ENCODE data around the gene DNAH14.
"Not testable (repeated sequence)": the region's sequence is repeated elsewhere in the genome, so short reads cannot be mapped to it uniquely, and the experiment has no call there.

DNAH14 gene

DNA sequence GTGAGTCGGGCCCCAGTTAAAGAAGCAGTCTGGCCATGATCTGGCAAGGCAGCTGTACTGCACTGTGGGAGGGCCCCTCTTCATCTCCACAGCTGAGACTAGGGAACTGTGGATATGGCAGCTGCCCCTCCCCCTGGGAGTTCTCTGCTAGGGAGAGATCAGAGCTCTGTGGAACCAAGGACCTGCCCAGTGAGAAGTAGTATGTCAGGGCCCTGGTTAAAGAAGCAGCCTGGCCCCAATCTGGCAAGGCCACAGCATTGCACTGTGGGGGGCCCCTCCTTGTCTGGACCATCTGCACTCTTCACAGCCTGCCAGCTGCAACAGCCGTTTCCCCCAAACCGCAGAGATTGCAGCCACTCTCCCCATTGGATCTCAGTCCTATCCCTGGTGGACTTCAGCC, 208.5 kb downstream of the DNAH14 start:
- no peak for DNase-seq (ENCODE audit: extremely low read depth in 1 of 2, low read depth in 1 of 2)

DNA sequence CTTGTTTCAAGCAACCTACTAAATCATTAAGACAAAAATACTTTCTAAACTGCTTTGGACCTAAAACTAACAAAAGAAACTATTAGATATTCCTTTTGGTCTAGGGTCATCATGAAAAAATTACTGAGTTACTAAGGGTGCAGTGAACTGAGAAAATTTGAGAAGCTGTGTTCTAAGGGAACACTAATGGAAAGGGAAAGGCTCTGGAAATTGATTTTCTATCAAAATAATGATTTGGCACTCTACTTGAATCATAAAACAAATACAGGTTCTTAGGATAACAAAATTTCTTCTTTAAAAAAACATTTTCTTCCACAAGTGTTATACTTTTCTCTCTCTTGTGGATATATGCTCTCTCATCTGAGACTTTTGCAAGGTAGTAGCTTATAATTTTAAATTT, 213.5 kb downstream of the DNAH14 start:
- no peak for DNase-seq (ENCODE audit: extremely low read depth in 1 of 2, low read depth in 1 of 2)

DNA sequence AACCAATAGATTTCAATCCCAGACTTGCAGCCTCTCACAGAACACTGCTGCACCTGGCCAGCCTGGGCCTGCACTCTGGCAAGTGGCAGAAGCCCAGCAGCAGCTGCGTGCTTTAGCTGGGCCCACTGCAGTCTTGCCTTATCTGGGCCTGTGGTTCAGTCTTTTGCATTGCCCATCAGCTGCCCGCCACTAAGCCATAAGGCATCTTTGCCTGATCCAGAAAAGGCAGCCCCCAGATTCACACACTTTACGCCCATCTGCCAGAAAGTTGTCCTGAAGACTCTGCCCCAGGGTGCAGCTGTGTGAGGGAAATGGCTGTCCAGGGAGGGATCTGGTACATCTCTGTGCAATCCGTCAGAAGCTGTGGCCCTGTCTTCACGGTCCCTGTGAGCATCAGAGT, 217.0 kb downstream of the DNAH14 start:
- DNase-seq (ENCODE audit: extremely low read depth in 1 of 2, low read depth in 1 of 2): no peak

DNA sequence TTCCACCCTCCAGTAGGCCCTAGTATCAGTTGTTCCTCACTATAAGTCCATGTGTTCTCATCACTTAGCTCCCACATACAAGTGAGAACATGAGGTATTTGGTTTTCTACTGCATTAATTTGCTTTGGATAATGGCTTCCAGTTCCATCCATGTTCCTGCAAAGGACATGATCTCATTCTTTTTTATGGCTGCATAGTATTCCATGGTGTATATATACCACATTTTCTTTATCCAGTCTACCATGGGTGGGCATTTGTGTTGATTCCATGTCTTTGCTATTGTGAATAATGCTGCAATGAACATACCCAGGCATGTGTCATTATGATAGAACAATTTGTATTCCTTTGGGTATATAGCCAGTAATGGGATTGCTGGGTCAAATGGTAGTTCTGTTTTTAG, 218.3 kb downstream of the DNAH14 start:
- DNase-seq (ENCODE audit: extremely low read depth in 1 of 2, low read depth in 1 of 2): not testable (repeated sequence)

DNA sequence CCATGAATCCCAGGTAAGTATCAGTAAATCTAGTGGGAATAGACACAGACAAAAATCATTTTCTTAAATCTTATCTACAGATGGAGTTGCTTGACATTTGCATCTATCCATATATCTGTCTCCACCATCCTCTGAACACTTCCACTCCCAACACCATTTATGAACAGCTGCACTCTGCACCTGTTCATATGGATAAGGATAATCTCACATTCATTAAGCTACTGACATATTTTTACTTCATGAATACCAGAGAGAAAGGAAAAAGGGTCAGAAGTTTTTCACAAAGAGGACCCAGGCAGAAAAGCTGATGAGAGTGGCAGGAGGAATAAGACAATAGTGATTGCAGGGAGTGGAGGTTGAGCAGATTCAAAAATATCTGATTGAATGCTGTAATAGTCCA, 222.6 kb downstream of the DNAH14 start:
- DNase-seq (ENCODE audit: extremely low read depth in 1 of 2, low read depth in 1 of 2): no peak

DNA sequence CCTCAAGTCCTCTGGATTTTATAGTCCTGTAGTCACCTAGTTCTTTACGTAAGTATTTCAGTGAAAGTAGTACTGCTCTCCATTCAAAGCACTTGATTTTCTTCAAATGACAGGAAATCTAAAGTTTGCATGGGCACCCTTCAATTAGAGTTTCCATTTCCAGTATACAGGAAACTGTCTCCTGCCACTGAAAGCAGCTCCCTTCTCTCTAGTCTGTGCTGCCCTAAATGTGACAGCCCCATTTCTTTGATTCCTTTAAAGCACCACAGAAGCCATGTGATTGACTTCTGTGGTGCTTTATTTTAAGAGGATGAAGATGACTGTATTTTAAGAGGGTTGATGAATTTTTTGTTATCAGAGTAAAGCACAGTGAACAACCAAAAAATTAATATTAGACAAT, 226.1 kb downstream of the DNAH14 start:
- DNase-seq (ENCODE audit: extremely low read depth in 1 of 2, low read depth in 1 of 2): no peak

DNA sequence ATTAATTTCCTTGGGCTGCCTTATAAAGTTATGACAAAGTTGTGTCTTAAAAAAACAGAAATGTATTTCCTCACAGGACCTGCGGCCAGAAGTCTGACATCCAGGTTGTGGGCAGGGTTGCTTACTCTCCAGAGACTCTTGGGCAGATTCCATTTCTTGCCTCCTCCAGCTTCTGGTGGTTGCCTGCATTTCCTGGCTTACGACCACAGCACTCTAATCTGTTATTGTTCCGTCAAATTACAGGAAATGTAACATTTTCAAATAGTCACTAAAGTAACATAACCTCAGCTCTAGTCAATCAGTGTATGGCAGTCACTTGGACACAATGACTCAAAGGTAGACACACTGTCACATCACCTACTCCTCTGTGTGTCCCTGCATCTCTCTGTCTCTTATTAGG, 226.8 kb downstream of the DNAH14 start:
- no peak for DNase-seq (ENCODE audit: extremely low read depth in 1 of 2, low read depth in 1 of 2)

DNA sequence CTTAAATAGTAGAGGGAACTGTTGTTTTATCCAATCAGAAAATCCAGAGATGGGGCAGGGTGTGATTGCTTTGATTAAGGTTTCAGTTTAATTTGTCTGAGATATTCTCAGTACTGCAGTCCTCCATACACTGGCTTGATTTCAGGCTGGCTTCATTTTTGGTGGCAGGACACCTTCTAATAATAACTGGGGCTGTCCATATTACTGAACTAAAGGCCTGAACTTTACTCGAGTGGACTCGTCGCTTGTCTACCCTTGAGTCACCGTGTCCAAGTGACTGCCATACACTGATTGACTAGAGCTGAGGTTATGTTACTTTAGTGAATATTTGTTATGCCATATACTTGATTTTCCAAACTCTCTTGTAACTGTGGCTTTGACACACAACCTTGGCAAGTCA, 228.8 kb downstream of the DNAH14 start:
- DNase-seq (ENCODE audit: extremely low read depth in 1 of 2, low read depth in 1 of 2): no peak

DNA sequence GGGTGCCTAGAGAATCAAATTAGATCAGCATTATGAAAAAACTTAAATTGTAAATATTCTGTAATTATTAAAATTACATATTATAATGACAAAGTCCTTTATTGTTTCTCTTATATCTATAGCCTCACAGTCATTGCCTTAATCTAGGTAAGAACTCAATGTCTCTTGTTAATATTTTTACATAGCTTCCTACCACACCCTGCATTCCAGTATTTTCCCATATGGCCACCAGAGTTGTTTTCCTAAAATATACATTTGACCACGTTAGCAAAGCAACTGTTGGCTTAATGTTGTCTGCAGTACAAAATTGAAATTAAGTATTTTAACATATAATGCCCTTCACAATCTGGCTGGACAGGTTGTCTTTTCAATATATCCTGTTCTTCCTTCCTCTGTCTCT, 230.3 kb downstream of the DNAH14 start:
- DNase-seq (ENCODE audit: extremely low read depth in 1 of 2, low read depth in 1 of 2): no peak

DNA sequence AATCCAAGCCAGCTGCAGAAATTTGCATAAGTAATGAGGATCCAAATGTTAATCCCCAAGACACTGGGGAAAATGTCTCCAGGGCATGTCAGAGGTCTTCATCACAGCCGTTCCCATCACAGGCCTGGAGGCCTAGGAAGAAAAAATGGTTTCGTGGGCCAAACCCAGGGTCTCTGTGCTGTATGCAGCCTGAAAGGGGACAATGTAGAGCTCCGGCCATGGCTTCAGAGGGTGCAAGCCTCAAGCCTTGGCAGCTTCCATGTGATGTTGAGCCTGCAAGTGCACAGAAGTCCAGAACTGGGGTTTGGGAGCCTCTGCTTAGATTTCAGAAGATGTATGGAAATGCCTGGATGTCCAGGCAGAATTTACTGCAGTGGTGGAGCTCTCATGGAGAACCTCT, 247.9 kb downstream of the DNAH14 start:
- not testable (repeated sequence) for DNase-seq (ENCODE audit: extremely low read depth in 1 of 2, low read depth in 1 of 2)

DNA sequence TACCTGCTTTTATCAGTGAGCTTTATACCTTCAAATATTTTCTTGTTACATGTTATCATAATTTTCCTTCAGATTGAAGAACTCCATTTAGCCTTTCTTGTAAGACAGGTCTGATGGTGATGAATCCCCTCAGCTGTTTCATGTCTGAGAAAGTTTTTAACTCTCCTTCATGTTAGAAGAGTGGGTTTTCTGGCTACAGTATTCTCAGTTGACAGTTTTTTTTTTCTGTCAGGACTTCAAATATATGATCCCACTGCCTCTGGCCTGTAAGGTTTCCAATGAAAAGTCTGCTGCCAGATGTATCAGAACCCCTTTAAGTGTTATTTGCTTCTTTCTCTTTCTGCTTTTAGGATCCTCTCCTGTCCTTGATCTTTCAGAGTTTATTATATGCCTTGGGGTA, 250.2 kb downstream of the DNAH14 start:
- DNase-seq (ENCODE audit: extremely low read depth in 1 of 2, low read depth in 1 of 2): no peak

DNA sequence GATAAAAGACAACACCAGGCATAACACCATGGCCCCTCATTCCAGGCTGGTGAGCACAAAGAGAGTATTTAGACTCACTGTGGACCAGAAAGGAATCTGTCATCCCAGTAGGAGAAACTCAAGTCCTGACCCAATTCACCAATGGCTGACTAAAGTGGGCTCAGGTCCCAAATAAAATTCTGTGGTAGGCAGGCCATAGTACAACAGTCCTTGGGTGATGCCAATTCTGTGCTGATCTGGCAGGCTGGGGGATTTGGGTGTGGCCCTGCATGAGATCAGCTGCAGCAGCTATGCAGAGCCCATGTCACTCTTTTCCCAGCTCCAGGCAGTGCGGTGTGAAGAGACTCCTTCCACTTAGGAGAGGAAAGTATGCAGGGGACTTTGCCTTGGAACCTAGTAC, 253.2 kb downstream of the DNAH14 start:
- no peak for DNase-seq (ENCODE audit: extremely low read depth in 1 of 2, low read depth in 1 of 2)

DNA sequence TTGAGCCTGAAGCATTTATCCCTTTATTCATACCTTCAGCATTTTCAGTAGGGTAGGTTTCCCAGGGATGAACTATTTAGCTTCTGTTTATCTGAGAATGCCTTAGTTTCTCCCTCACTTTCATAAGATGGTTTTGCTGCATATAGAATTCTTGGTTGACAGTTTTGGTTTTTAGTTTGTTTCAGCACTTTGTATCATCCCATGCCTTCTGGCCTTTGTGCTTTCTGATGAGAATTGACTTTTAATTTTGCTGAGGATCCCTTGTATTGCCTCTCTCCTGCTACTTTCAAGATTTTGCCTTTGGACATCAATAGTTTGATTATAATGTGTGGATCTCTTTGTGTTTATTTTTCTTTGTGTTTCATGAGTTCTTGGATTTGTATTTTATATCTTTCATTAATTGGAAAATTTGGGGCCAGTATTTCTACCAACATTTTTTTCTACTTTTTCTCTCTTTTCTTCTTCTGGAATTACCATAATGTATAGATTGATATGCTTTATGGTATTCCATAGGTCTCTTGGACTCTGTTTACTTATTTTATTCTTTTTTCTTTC, 261.8 kb downstream of the DNAH14 start:
- DNase-seq (ENCODE audit: extremely low read depth in 1 of 2, low read depth in 1 of 2): no peak

DNA sequence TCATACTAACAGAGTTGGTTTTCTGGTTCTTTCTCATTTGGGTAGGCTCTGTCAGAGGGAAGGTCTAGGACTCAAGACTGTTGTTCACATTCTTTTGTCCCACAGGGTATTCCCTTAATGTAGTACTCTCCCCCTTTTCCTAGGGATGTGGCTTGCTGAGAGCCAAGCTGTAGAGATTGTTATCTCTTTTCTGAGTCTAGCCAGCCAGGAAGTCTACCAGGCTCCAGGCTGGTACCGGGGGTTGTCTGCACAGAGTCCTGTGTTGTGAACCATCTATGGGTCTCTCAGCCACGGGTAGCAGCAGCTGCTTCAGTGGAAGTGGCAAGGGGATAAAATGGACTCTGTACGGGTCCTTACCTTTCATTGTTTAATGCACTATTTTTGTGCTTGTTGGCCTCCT, 272.0 kb downstream of the DNAH14 start:
- DNase-seq (ENCODE audit: extremely low read depth in 1 of 2, low read depth in 1 of 2): no peak

DNA sequence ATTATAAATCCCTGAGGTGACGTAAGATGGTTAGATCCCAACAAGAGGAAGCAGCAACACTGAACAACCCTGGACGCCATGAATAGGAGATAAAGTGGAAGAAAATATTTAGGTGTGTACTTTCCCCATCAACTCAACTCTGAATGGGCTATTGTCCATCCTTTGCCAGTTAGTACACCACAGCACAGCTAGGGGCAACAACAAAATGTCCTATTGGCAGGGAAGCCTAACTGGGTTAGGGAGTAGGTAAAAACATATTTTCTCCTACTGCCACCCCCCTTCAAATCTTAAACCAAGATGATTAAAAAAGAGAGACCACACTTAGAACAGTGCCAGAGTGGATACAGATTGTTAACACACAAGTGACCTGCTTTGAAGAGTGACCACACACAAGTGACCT, 278.3 kb downstream of the DNAH14 start:
- DNase-seq (ENCODE audit: extremely low read depth in 1 of 2, low read depth in 1 of 2): no peak

DNA sequence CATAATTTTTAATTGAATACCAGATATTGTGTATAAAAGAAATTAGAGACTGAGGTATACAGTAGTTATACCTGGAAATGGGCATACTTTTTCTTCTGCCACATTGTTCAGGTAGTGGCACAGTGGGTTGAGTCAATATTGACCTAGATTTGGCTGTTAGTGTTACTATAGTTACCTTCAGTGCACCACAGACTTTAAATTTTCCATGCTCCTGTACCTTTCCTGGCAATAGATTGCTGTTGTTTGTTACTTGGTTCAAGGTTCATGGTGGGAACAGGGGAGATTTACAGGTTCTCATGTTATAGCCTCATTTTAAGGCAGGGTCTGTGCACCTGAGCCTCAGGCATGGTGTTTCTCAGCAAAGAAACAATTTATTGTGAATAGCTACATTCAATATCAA, 279.7 kb downstream of the DNAH14 start:
- no peak for DNase-seq (ENCODE audit: extremely low read depth in 1 of 2, low read depth in 1 of 2)

DNA sequence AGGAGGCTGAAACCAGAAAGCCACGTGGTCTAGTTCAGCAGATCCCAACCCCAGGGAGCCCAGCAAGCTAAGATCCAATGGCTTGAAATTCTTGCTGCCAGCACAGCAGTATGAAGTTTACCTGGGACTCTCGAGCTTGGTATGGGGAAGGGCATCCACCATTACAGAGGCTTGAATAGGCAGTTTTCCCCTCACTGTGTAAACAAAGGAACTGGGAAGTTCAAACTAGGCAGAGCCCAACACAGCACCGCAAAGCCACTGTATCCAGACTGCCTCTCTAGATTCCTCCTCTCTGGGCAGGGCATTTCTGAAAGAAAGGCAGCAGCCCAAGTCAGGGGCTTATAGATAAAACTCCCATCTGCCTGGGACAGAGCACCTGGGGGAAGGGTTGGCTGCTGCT, 280.7 kb downstream of the DNAH14 start:
- not testable (repeated sequence) for DNase-seq (ENCODE audit: extremely low read depth in 1 of 2, low read depth in 1 of 2)

DNA sequence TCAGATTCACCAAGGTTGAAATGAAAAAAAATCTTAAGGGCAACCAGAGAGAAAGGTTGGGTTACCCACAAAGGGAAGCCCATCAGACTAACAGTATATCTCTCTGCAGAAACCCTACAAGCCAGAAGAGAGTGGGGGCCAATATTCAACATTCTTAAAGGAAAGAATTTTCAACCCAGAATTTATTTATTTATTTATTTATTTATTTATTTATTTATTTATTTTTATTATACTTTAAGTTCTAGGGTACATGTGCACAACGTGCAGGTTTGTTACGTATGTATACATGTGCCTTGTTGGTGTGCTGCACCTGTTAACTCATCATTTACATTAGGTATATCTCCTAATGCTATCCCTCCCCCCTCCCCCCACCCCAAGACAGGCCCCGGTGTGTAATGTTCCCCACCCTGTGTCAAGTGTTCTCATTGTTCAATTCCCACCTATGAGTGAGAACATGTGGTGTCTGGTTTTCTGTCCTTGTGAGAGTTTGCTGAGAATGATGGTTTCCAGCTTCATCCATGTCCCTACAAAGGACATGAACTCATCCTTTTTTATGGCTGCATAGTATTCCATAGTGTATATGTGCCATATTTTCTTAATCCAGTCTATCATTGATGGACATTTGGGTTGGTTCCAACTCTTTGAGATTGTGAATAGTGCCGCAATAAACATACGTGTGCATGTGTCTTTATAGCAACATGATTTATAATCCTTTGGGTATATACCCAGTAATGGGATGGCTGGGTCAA, 282.4 kb downstream of the DNAH14 start:
- DNase-seq (ENCODE audit: extremely low read depth in 1 of 2, low read depth in 1 of 2): not testable (repeated sequence)

DNA sequence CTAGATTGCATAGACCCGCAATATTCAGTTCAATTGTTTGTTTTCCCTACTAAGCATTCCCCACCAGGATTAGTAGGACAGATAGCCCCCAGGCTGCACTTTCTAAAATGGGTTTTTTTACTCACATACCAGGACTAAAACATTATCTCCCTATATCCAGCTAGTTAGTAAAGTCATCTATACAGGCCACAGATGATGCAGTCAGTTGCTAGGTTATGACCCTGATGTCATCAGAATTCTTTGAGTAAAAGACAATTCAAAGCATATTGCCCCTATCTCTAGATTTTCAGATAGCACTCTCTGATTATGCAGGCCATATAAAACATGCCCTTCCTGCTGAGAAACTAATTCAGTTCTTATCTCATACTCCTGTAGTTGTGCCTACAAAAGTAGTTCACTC, 294.8 kb downstream of the DNAH14 start:
- no peak for DNase-seq (ENCODE audit: extremely low read depth in 1 of 2, low read depth in 1 of 2)

DNA sequence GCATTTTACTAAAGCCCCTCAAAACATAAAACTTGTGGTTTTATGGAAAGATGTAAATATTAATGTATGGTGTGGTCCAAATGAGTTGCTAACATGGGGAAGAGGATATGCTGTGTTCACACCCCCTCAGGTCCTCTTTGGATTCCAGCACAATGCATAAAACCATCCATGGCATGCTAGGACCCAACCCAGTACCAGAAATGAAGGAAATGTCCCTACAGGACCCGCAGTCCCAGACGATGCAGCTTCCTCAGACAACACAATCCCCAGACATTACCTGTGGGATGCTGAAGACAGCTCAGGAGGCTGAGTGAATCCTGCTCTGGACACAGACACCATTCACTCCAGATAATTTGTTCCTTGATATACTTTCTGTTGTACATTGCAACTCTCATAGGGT, 296.2 kb downstream of the DNAH14 start:
- DNase-seq (ENCODE audit: extremely low read depth in 1 of 2, low read depth in 1 of 2): no peak

DNA sequence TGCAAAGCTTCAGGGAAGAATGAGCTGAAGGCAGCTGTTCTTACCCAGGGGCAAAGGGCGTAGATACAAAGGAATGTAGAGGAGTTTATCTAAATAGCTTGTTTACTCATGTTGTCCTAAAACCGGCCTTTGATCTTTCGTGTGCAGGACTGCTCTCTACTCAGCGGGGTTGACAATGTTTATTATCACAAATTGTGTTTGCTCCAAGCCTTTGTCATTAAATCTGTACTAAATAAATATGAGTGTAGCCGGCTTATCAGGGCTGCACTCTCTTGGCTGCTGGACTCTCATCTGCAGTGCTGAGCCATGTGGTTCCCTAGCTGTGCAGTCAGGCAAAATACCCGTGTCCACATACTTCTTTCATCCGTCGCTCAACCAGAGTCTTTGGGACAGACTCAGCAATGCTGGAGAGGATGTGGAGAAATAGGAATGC, 299.4 kb downstream of the DNAH14 start:
- DNase-seq (ENCODE audit: extremely low read depth in 1 of 2, low read depth in 1 of 2): no peak

DNA sequence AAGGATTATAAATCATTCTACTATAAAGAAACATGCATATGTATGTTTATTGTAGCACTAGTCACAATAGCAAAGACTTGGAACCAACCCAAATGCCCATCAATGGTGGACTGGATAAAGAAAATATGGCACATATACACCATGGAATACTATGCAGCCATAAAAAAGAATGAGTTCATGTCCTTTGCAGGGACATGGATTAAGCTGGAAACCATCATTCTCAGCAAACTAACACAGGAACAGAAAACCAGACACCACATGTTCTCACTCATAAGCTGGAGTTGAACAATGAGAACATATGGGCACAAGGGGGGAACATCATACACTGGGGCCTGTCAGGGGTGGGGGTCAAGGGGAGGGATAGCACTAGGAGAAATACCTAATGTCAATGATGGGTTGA, 300.0 kb downstream of the DNAH14 start:
- DNase-seq (ENCODE audit: extremely low read depth in 1 of 2, low read depth in 1 of 2): not testable (repeated sequence)

DNA sequence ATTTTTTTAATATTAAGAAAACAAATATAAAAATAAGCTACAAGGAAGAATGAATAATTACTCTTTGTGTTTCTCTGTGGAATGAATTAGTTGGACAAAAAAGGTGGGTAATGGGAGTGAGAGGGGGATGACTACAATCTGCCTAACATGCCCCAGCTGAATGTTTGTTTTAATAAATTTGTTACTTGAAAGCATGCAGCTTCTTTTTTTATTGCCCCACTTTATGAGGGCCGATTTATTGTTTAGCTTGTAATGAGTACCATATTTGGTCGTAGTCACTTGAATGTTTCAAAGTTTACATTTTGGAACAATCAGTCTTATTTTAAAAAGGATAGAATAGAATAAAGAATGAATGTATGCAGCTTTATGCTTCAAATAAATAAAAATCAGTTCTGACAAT, 301.0 kb downstream of the DNAH14 start:
- DNase-seq (ENCODE audit: extremely low read depth in 1 of 2, low read depth in 1 of 2): no peak

Measured in stimulated activated CD8-positive, alpha-beta memory T cell treated with anti-CD3 and anti-CD28 coated beads, Interleukin-7, amount 100 ng/mL, for 48 hours (primary cell).